H1 (cell line): ENCODE data around the gene TMBIM4. TPM values are rescaled to one million over a fixed set of nuclear protein-coding genes. Genes with fewer than 3 reads are reported as not detected.
A peak's percentile ranks its signal among the peaks of the same experiment; 100 is the strongest.

Experiments
- CTCF ChIA-PET: fragments of 300-600 bp; sonication (Branson Sonifier 250); formaldehyde crosslinking; loops from one replicate; lab custom pipeline; 2021; ENCODE audit not compliant: partially characterized antibody; lab: Charles Lee
- POLR2A ChIA-PET: fragments of 300-600 bp; sonication (Branson Sonifier 250); formaldehyde crosslinking; loops from one replicate; lab custom pipeline; 2021; ENCODE audit warnings: inconsistent platforms; ENCODE audit not compliant: partially characterized antibody; lab: Charles Lee
- DNase-seq, 2 experiments: peaks; one replicate each; pipeline versions ENCODE4 v3.0.0 to v3.0.0-alpha.2; 2010 to 2022; ENCODE audit warnings: low spot score in 2 of 2, low read depth in 1 of 2, mixed read lengths in 1 of 2
- FAIRE-seq: peaks from 2 replicates; lab custom pipeline; 2011; peaks lifted over from hg19 to GRCh38; lab: Jason Lieb, UNC
- H2AFZ ChIP-seq: 2 replicates; pipeline ENCODE4 v1.8.1; 2012; ENCODE audit warnings: low read length, inconsistent platforms
- H2AK5ac ChIP-seq: 2 replicates; pipeline ENCODE4 v1.6.1; 2013; ENCODE audit warnings: low read depth, low read length
- H2BK120ac ChIP-seq: replicated peaks from 2 replicates; pipeline ENCODE3; 2013; ENCODE audit warnings: low read depth, low read length, inconsistent platforms
- H2BK12ac ChIP-seq: 2 replicates; pipeline ENCODE4 v1.6.1; 2013; ENCODE audit warnings: low read depth, low read length
- H2BK15ac ChIP-seq: 2 replicates; pipeline ENCODE4 v1.6.1; 2013; ENCODE audit warnings: low read length
- H2BK20ac ChIP-seq: 2 replicates; pipeline ENCODE4 v1.6.1; 2013; ENCODE audit warnings: low read length
- H2BK5ac ChIP-seq: 2 replicates; pipeline ENCODE4 v1.6.1; 2013; ENCODE audit warnings: low read depth, low read length
- H3K14ac ChIP-seq: 2 replicates; pipeline ENCODE4 v1.6.1; 2013; ENCODE audit warnings: inconsistent platforms; ENCODE audit not compliant: insufficient read length
- H3K18ac ChIP-seq: 2 replicates; pipeline ENCODE4 v1.6.1; 2013; ENCODE audit warnings: low read length; ENCODE audit errors: extremely low read depth
- H3K23ac ChIP-seq: 2 replicates; pipeline ENCODE4 v1.6.1; 2013; ENCODE audit warnings: inconsistent platforms; ENCODE audit not compliant: insufficient read length
- H3K23me2 ChIP-seq: 2 replicates; pipeline ENCODE4 v1.6.1; 2013; ENCODE audit warnings: low read depth, low read length
- H3K27ac ChIP-seq: 2 replicates; pipeline ENCODE4 v1.6.1; 2011; ENCODE audit warnings: low read depth, low read length, inconsistent platforms
- H3K27me3 ChIP-seq, 4 experiments: replicated peaks in 1 of 4; 1 replicate in 1 of 4; 2 replicates in 3 of 4; pipeline versions ENCODE4 v1.6.1 to v1.8.1; 2011 to 2013; ENCODE audit warnings: low read length in 3 of 4, mild to moderate bottlenecking in 3 of 4, inconsistent platforms in 2 of 4, mixed read lengths in 2 of 4, moderate library complexity in 1 of 4; ENCODE audit not compliant: control insufficient read depth in 3 of 4, insufficient read depth in 3 of 4; ENCODE audit errors: extremely low read depth in 1 of 4
- H3K36me3 ChIP-seq, 4 experiments: 2 replicates each; pipeline versions ENCODE4 v1.6.1 to v1.8.1; 2011 to 2013; ENCODE audit warnings: mild to moderate bottlenecking in 4 of 4, low read length in 3 of 4, moderate library complexity in 2 of 4, control low read depth in 1 of 4, inconsistent platforms in 1 of 4; ENCODE audit not compliant: insufficient read depth in 4 of 4, control insufficient read depth in 2 of 4
- H3K4ac ChIP-seq: replicated peaks from 2 replicates; pipeline ENCODE3; 2013; ENCODE audit warnings: low read length, low read depth, mixed read lengths, inconsistent platforms; ENCODE audit not compliant: insufficient read length
- H3K4me1 ChIP-seq, 4 experiments: replicated peaks in 1 of 4; 1 replicate in 1 of 4; 2 replicates in 3 of 4; pipeline versions ENCODE4 v1.6.1 to v1.8.1; 2011 to 2013; ENCODE audit warnings: low read length in 3 of 4, inconsistent platforms in 2 of 4, mixed read lengths in 1 of 4; ENCODE audit not compliant: insufficient read depth in 4 of 4, control insufficient read depth in 3 of 4
- H3K4me2 ChIP-seq, 2 experiments: 2 replicates each; pipeline versions ENCODE4 v1.6.1 to v1.8.1; 2011 to 2013; ENCODE audit warnings: low read depth in 2 of 2, low read length in 2 of 2, control low read depth in 1 of 2, inconsistent platforms in 1 of 2, mild to moderate bottlenecking in 1 of 2; ENCODE audit not compliant: insufficient read depth in 1 of 2
- H3K4me3 ChIP-seq, 4 experiments: fragments of 200-600, 300-600 bp in 1 of 4; sonication (generic), shearing (Covaris generic), sonication (Bioruptor Twin) in 1 of 4; 2 replicates each; pipeline versions ENCODE4 v1.5.1 to v1.8.1; 2011 to 2016; ENCODE audit warnings: low read length in 4 of 4, low read depth in 3 of 4, control low read depth in 2 of 4, inconsistent platforms in 2 of 4, mild to moderate bottlenecking in 2 of 4, mixed read lengths in 1 of 4, moderate library complexity in 1 of 4; ENCODE audit not compliant: insufficient read depth in 2 of 4; ENCODE audit errors: extremely low read depth in 1 of 4
- H3K56ac ChIP-seq: replicated peaks from 2 replicates; pipeline ENCODE3; 2013; ENCODE audit warnings: low read depth, mild to moderate bottlenecking, mixed read lengths, low read length, inconsistent platforms; ENCODE audit not compliant: insufficient read length
- H3K79me1 ChIP-seq: 2 replicates; pipeline ENCODE4 v1.6.1; 2013; ENCODE audit warnings: low read depth, low read length, control low read depth
- H3K79me2 ChIP-seq, 2 experiments: 2 replicates each; pipeline versions ENCODE4 v1.6.1 to v1.8.1; 2012 to 2013; ENCODE audit warnings: low read length in 2 of 2, mild to moderate bottlenecking in 2 of 2, inconsistent platforms in 1 of 2; ENCODE audit not compliant: insufficient read depth in 2 of 2, control insufficient read depth in 1 of 2
- H3K9ac ChIP-seq, 4 experiments: replicated peaks in 1 of 4; 1 replicate in 1 of 4; 2 replicates in 3 of 4; pipeline versions ENCODE4 v1.6.1 to v1.8.1; 2011 to 2013; ENCODE audit warnings: low read depth in 3 of 4, low read length in 3 of 4, control low read depth in 2 of 4, mild to moderate bottlenecking in 2 of 4, moderate library complexity in 2 of 4, inconsistent platforms in 1 of 4; ENCODE audit errors: extremely low read depth in 1 of 4
- H3K9me3 ChIP-seq, 2 experiments: 2 replicates each; pipeline versions ENCODE4 v1.6.1 to v1.8.1; 2012 to 2013; ENCODE audit warnings: mild to moderate bottlenecking in 2 of 2, moderate library complexity in 2 of 2, control low read depth in 1 of 2, inconsistent platforms in 1 of 2, low read depth in 1 of 2, low read length in 1 of 2, mixed read lengths in 1 of 2; ENCODE audit not compliant: insufficient read depth in 2 of 2
- H4K20me1 ChIP-seq, 2 experiments: replicated peaks in 1 of 2; 2 replicates each; pipeline versions ENCODE3 to v1.8.1; 2011 to 2013; ENCODE audit warnings: inconsistent platforms in 2 of 2, low read length in 2 of 2, mild to moderate bottlenecking in 1 of 2; ENCODE audit not compliant: insufficient read depth in 2 of 2, control insufficient read depth in 1 of 2
- H4K5ac ChIP-seq: 2 replicates; pipeline ENCODE4 v1.6.1; 2013; ENCODE audit warnings: low read length, low read depth, mixed read lengths, inconsistent platforms; ENCODE audit not compliant: insufficient read length
- H4K8ac ChIP-seq: 2 replicates; pipeline ENCODE4 v1.8.0; 2013; ENCODE audit warnings: mild to moderate bottlenecking, moderate library complexity, low read length, inconsistent platforms; ENCODE audit not compliant: insufficient read depth; ENCODE audit errors: extremely low read depth
- H4K91ac ChIP-seq: replicated peaks from 2 replicates; pipeline ENCODE3; 2013; ENCODE audit warnings: low read length, mixed read lengths, inconsistent platforms; ENCODE audit not compliant: insufficient read length
- CEBPB ChIP-seq: IDR thresholded peaks from 2 replicates; pipeline ENCODE4 v1.6.1; 2012; ENCODE audit warnings: low read depth, low read length
- CTCF ChIP-seq, 3 experiments: IDR thresholded peaks; 1 replicate in 2 of 3; 2 replicates in 1 of 3; pipeline versions ENCODE4 v1.5.1 to v1.6.1; 2011; ENCODE audit warnings: low read length in 3 of 3, mild to moderate bottlenecking in 3 of 3, inconsistent platforms in 2 of 3, low read depth in 1 of 3, moderate library complexity in 1 of 3; ENCODE audit not compliant: insufficient read depth in 1 of 3; ENCODE audit errors: control extremely low read depth in 1 of 3
- E2F6 ChIP-seq: IDR thresholded peaks from 2 replicates; pipeline ENCODE4 v1.6.1; 2012; ENCODE audit warnings: inconsistent platforms
- NANOG ChIP-seq: IDR thresholded peaks from 2 replicates; pipeline ENCODE4 v1.6.1; 2011; ENCODE audit warnings: low read length, low read depth, mild to moderate bottlenecking, inconsistent platforms; ENCODE audit not compliant: insufficient read depth, poor library complexity, severe bottlenecking
- POLR2AphosphoS5 ChIP-seq: IDR thresholded peaks from 2 replicates; pipeline ENCODE4 v1.6.1; 2011; ENCODE audit warnings: low read depth, low read length
- RAD21 ChIP-seq, 2 experiments: IDR thresholded peaks in 1 of 2; conservative IDR thresholded peaks in 1 of 2; 2 replicates each; pipeline ENCODE4 v1.6.1; 2011; ENCODE audit warnings: low read depth in 2 of 2, low read length in 2 of 2, improper control_type of control experiment in 1 of 2, inconsistent platforms in 1 of 2, mild to moderate bottlenecking in 1 of 2, moderate library complexity in 1 of 2
- TCF12 ChIP-seq: IDR thresholded peaks from 2 replicates; pipeline ENCODE4 v1.6.1; 2011; ENCODE audit warnings: low read depth, mild to moderate bottlenecking, low read length
- WGBS, 2 experiments: shearing (Covaris generic) in 1 of 2; methylation state at CpG; one replicate each; pipeline versions ENCODE4 v1.1.6 to v1.1.7; 2013 to 2015; ENCODE audit warnings: low lambda C conversion rate in 2 of 2, mixed read lengths in 2 of 2, inconsistent platforms in 1 of 2, low coverage in 1 of 2, missing lambda C conversion rate in 1 of 2; ENCODE audit not compliant: insufficient replicate concordance in 2 of 2, insufficient coverage in 1 of 2, insufficient read length in 1 of 2; ENCODE audit errors: extremely low coverage in 1 of 2, missing lambda C conversion rate in 1 of 2; 5-methylcytosine and 5-hydroxymethylcytosine counted together
- polyA plus RNA-seq, 7 experiments: library from polyadenylated mRNA; depleted of rRNA in 3 of 7; stranded (reverse) in 5 of 7; unstranded in 2 of 7; fragments of >200 nt in 5 of 7; fragments of 200-250 nt in 2 of 7; gene quantifications; 1 replicate in 5 of 7; 2 replicates in 1 of 7; 4 replicates in 1 of 7; pipeline versions ENCODE4 v1.2.1 to v1.2.3, GENCODE V29; 2011 to 2013; ENCODE audit warnings: missing spikeins in 2 of 7, mixed read lengths in 2 of 7
- total RNA-seq: library from RNA; stranded (reverse); fragmentation: NEBNext Ultra II Directional; extraction: Animal tissue kit (Norgen Biotek cat#: 25700); gene quantifications from 2 replicates; pipeline ENCODE4 v1.2.1, GENCODE V29; 2021

TMBIM4 gene
- total and polyA plus RNA-seq, 2 of the 8 experiments (the other 6 are each of a cell fraction or from before 2014, with no cell fraction given) = 12.8 to 46.6 TPM

- WGBS, 2 experiments = 52% methylated on average over 9 of the region's 9 CpGs; no CpG with 5 or more reads in 1 of the 2 experiments
- Histone ChIP-seq H3K36me3 (no peaks in the 10 kb centered on the region), H2BK20ac (peak overlapping the region; percentile 86; the same call in 1 of the 2 replicates), H4K91ac (no peak overlapping the region), H3K18ac (no peak overlapping the region), H3K4ac (no peak overlapping the region), H3K9ac (no peak overlapping the region), H3K4me3 (no peak overlapping the region), H3K9me3 (no peaks in the 10 kb centered on the region), H3K23ac (no peak overlapping the region), H3K79me2 (no peaks in the 10 kb centered on the region), H3K56ac (no peak overlapping the region), H2BK15ac (no peak overlapping the region), H4K5ac (no peak overlapping the region), H3K4me2 (no peak overlapping the region), H3K14ac (no peak overlapping the region), H3K23me2 (no peaks in the 10 kb centered on the region), H4K20me1 (no peaks in the 10 kb centered on the region), H2AFZ (peak overlapping the region; percentile 76), H2BK5ac (no peak overlapping the region), H2BK12ac (no peak overlapping the region), H2BK120ac (peak overlapping the region; percentile 11), H2AK5ac (no peak overlapping the region), H3K27me3 (peaks cover 0 to 1% (median 0%) of the 10 kb centered on the region in 4 experiments; a peak in 1 of 7 replicates), H4K8ac (no peak overlapping the region), H3K79me1 (no peaks in the 10 kb centered on the region), H3K27ac (no peak overlapping the region), H3K4me1 (peaks cover 0 to 3% (median 0%) of the 10 kb centered on the region in 4 experiments; a peak in 1 of 7 replicates)
- TF ChIP-seq E2F6 = no peak
- no peak for TF ChIP-seq POLR2AphosphoS5
- no peak for TF ChIP-seq TCF12
- peak; percentile 80 to 86 for TF ChIP-seq RAD21 (IDR thresholded peaks at IDR 0.05 in 1 of 2, conservative IDR thresholded peaks at IDR 0.05 in 1 of 2; ENCODE audit: low read depth in 2 of 2, low read length in 2 of 2)
- TF ChIP-seq NANOG = no peak
- peak in 2 of 3 experiments; percentile 61 to 73; a peak in 3 of 4 replicates for TF ChIP-seq CTCF (IDR thresholded peaks at IDR 0.05; ENCODE audit: control extremely low read depth in 1 of 3, insufficient read depth in 1 of 3, low read depth in 1 of 3, low read length in 3 of 3)
- TF ChIP-seq CEBPB = peak; percentile 100
- ChIA-PET CTCF (interaction anchor here (0.6 to 4.5 kb wide), 20 partner anchors 11 to 808 kb away, joined by 3 to 41 read pairs (median 4); no protein-coding TSS in a partner anchor), POLR2A (interaction anchor here (0.8 kb wide), 1 partner anchor 23 kb away, joined by 3 read pairs; the partner anchor contains the start of gene LLPH)
- DNase-seq (peak; percentile 33 to 70), FAIRE-seq (peak; percentile 92)
Measured at GRCh38 chr12:66107451-66107915, 62.3 kb downstream of the TMBIM4 start.
